Panc1 (cell line): ENCODE measurements around the gene BMP10. TPM values are rescaled to one million over a fixed set of nuclear protein-coding genes. Genes with fewer than 3 reads are reported as not detected.

Source experiments
- ATAC-seq: fragments of 200-7000 bp; cut with Tn5 transposase; 2 replicates; pipeline ENCODE4 v1.9.1; 2020; ENCODE audit warnings: mild to moderate bottlenecking, moderate library complexity
- BruUV-seq: library from RNA; stranded (reverse); fragments of 400-500 nt; replicated peaks from 2 replicates; lab custom pipeline; 2021; lab: Mats Ljungman, UMichigan
- CTCF ChIA-PET: fragments of 300-600 bp; sonication (Branson Sonifier 250); formaldehyde crosslinking; loops from one replicate; lab custom pipeline; 2022; ENCODE audit warnings: antibody characterized with exemption; lab: Charles Lee
- POLR2A ChIA-PET: fragments of 300-600 bp; sonication (Branson Sonifier 250); formaldehyde crosslinking; loops from one replicate; lab custom pipeline; 2022; ENCODE audit warnings: antibody characterized with exemption; lab: Charles Lee
- DNase-seq: peaks from one replicate; pipeline ENCODE4 v3.0.0-alpha.2; 2010; ENCODE audit warnings: low read depth, low spot score
- H3K27ac ChIP-seq: 2 replicates; pipeline ENCODE4 v1.5.1; 2011; ENCODE audit warnings: mild to moderate bottlenecking, low read length, inconsistent platforms
- H3K27me3 ChIP-seq: fragments of 200-500 bp; sonication (Bioruptor generic); 2 replicates; pipeline ENCODE4 v1.6.0; 2014; ENCODE audit warnings: low read length, inconsistent platforms; ENCODE audit not compliant: control insufficient read depth, insufficient read depth
- H3K36me3 ChIP-seq: fragments of 200-500 bp; sonication (Bioruptor generic); 2 replicates; pipeline ENCODE4 v1.5.1; 2014; ENCODE audit warnings: inconsistent platforms, mild to moderate bottlenecking, low read length, moderate library complexity; ENCODE audit not compliant: control insufficient read depth, insufficient read depth
- H3K4me1 ChIP-seq: 2 replicates; pipeline ENCODE4 v1.5.1; 2011; ENCODE audit warnings: inconsistent platforms, mild to moderate bottlenecking, low read length, moderate library complexity; ENCODE audit not compliant: control insufficient read depth, insufficient read depth
- H3K4me3 ChIP-seq, 2 experiments: 2 replicates each; pipeline ENCODE4 v1.5.1; 2011 to 2012; ENCODE audit warnings: low read depth in 2 of 2, low read length in 2 of 2, mild to moderate bottlenecking in 2 of 2, inconsistent platforms in 1 of 2, moderate library complexity in 1 of 2
- H3K9me3 ChIP-seq: fragments of 200-500 bp; sonication (Bioruptor generic); 2 replicates; pipeline ENCODE4 v1.5.1; 2014; ENCODE audit warnings: low read depth, mild to moderate bottlenecking, inconsistent platforms, low read length, moderate library complexity; ENCODE audit not compliant: control insufficient read depth, insufficient read depth
- POLR2AphosphoS5 ChIP-seq: IDR thresholded peaks from 2 replicates; pipeline ENCODE4 v1.6.1; 2012; ENCODE audit warnings: mild to moderate bottlenecking, low read depth, low read length, moderate library complexity
- SIN3A ChIP-seq: IDR thresholded peaks from 2 replicates; pipeline ENCODE4 v1.6.1; 2012; ENCODE audit warnings: low read depth, mild to moderate bottlenecking, low read length, moderate library complexity, borderline replicate concordance; ENCODE audit not compliant: insufficient read depth
- TCF7L2 ChIP-seq: IDR thresholded peaks from 2 replicates; pipeline ENCODE4 v1.6.1; 2011; ENCODE audit warnings: mild to moderate bottlenecking, low read depth, low read length, inconsistent platforms
- in situ Hi-C: cut with HindIII; loops from 2 replicates; pipeline ENCODE4 v1.10.0; 2016; ENCODE audit warnings: low sequenced_read_pairs, low pct_unique_long_range_greater_than_20kb
- intact Hi-C: fragments of 100-400 bp; cut with micrococcal nuclease; formaldehyde crosslinking; loops from one replicate; pipeline ENCODE4 v1.10.0; 2022; ENCODE audit not compliant: unreplicated experiment
- total RNA-seq: library from RNA; stranded (reverse); gene quantifications from one replicate; pipeline ENCODE4 v1.2.1, GENCODE V29; 2021; ENCODE audit not compliant: unreplicated experiment
- TF ChIP-seq, protein P1 (sequence below), 2 experiments: IDR thresholded peaks; 2 replicates each; pipeline ENCODE4 v1.6.1; 2011 to 2012; ENCODE audit warnings: low read depth in 2 of 2, control low read depth in 1 of 2, low read length in 1 of 2, mild to moderate bottlenecking in 1 of 2, moderate library complexity in 1 of 2; ENCODE audit not compliant: insufficient read depth in 1 of 2
- TF ChIP-seq, protein P2 (sequence below): fragments of 450-650 bp; IDR thresholded peaks from 2 replicates; pipeline ENCODE4 v1.5.1; 2017; ENCODE audit warnings: mild to moderate bottlenecking

Gene BMP10
- total RNA-seq, 1 experiment from 2014 or later = not detected

DNA sequence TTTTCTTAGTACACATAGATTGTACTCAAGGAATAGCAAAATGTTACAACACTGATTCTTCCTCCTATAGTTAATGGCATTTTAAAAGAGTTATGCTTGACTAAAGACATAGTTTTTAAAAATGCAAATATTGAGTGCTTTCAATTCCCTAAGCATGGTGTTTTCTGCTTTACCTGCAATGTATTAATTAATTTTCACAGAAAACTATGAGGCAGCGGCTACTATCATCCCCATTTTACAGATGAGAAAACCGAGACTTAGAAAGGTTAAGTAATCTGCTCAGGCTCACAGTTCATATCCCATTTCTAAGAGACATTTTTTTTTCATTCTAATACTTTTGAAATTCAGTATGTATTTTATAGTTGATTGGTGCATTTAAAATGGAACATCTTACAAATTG is 38.0 kb downstream of the BMP10 start:
- intact Hi-C loops = loop anchor here (10.0 kb wide), 1 partner anchor 78 kb away; no protein-coding TSS in a partner anchor
- H3K36me3 ChIP-seq = no peaks in the 10 kb centered on the region
- TF ChIP-seq SIN3A (no peak), TCF7L2 (no peak), POLR2AphosphoS5 (no peak)
- TF ChIP-seq, protein P1, sequence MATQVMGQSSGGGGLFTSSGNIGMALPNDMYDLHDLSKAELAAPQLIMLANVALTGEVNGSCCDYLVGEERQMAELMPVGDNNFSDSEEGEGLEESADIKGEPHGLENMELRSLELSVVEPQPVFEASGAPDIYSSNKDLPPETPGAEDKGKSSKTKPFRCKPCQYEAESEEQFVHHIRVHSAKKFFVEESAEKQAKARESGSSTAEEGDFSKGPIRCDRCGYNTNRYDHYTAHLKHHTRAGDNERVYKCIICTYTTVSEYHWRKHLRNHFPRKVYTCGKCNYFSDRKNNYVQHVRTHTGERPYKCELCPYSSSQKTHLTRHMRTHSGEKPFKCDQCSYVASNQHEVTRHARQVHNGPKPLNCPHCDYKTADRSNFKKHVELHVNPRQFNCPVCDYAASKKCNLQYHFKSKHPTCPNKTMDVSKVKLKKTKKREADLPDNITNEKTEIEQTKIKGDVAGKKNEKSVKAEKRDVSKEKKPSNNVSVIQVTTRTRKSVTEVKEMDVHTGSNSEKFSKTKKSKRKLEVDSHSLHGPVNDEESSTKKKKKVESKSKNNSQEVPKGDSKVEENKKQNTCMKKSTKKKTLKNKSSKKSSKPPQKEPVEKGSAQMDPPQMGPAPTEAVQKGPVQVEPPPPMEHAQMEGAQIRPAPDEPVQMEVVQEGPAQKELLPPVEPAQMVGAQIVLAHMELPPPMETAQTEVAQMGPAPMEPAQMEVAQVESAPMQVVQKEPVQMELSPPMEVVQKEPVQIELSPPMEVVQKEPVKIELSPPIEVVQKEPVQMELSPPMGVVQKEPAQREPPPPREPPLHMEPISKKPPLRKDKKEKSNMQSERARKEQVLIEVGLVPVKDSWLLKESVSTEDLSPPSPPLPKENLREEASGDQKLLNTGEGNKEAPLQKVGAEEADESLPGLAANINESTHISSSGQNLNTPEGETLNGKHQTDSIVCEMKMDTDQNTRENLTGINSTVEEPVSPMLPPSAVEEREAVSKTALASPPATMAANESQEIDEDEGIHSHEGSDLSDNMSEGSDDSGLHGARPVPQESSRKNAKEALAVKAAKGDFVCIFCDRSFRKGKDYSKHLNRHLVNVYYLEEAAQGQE (IDR thresholded peaks at IDR 0.05; ENCODE audit: insufficient read depth in 1 of 2, low read depth in 2 of 2, low read length in 1 of 2) = no peak
- TF ChIP-seq, protein P2, sequence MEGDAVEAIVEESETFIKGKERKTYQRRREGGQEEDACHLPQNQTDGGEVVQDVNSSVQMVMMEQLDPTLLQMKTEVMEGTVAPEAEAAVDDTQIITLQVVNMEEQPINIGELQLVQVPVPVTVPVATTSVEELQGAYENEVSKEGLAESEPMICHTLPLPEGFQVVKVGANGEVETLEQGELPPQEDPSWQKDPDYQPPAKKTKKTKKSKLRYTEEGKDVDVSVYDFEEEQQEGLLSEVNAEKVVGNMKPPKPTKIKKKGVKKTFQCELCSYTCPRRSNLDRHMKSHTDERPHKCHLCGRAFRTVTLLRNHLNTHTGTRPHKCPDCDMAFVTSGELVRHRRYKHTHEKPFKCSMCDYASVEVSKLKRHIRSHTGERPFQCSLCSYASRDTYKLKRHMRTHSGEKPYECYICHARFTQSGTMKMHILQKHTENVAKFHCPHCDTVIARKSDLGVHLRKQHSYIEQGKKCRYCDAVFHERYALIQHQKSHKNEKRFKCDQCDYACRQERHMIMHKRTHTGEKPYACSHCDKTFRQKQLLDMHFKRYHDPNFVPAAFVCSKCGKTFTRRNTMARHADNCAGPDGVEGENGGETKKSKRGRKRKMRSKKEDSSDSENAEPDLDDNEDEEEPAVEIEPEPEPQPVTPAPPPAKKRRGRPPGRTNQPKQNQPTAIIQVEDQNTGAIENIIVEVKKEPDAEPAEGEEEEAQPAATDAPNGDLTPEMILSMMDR = no peak
- no peak overlapping the region for H3K4me3 ChIP-seq
- no peaks in the 10 kb centered on the region for H3K27me3 ChIP-seq
- no peak for ATAC-seq
- H3K27ac ChIP-seq = no peak overlapping the region
- no peaks in the 10 kb centered on the region for H3K4me1 ChIP-seq
- no peak for DNase-seq
- in situ Hi-C loops = no loop called here
- POLR2A ChIA-PET = no interaction called here
- BruUV-seq = no TSS peak
- H3K9me3 ChIP-seq = no peaks in the 10 kb centered on the region
- CTCF ChIA-PET = no interaction called here

DNA sequence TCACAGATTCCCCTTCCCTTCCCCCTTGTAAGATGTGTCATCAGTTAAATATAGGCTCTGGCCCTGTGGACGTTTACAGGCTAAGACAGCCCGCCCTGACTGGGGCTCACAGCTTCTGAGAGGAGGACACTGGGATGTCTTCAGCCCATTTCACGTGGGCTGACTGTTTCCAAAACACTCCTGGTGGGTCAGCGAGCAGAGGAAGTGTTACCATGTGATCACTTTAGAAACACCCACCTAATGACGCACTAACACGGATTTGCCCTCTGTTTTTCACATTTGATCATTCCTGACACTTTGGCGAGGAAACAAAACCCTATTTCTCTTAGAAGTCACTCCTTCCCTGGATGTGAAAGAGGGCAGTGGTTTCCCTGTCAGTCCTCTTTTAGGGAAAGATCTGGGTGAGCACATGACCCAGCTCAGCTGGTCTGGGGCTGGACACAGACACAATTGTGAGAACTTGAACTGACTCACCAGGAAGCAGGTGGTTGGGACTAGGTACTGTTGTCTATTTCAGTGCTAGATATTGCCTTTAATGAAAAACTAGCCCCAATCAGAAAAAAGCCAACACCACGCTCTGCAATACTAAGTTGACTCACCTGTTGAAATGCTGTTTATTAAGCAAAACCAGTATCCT is 38.8 kb downstream of the BMP10 start:
- Histone ChIP-seq H3K27me3 (no peaks in the 10 kb centered on the region), H3K4me3 (no peak overlapping the region), H3K27ac (no peak overlapping the region), H3K4me1 (no peaks in the 10 kb centered on the region), H3K9me3 (no peaks in the 10 kb centered on the region), H3K36me3 (no peaks in the 10 kb centered on the region)
- ChIA-PET CTCF (no interaction called here), POLR2A (no interaction called here)
- BruUV-seq = no TSS peak
- in situ Hi-C loops = no loop called here
- ATAC-seq = peak; percentile 33; the same call in 1 of the 2 replicates
- no peak for DNase-seq
- intact Hi-C loops = loop anchor here (10.0 kb wide), 1 partner anchor 78 kb away; no protein-coding TSS in a partner anchor
- TF ChIP-seq, protein P2 = no peak
- no peak for TF ChIP-seq POLR2AphosphoS5
- TF ChIP-seq, protein P1 (IDR thresholded peaks at IDR 0.05; ENCODE audit: insufficient read depth in 1 of 2, low read depth in 2 of 2, low read length in 1 of 2) = no peak
- TF ChIP-seq SIN3A = no peak
- no peak for TF ChIP-seq TCF7L2
